ENCODE data around the gene SYT14. TPM values are rescaled to one million over a fixed set of nuclear protein-coding genes. Genes with fewer than 3 reads are reported as not detected.
A peak's percentile ranks its signal among the peaks of the same experiment; 100 is the strongest.

SYT14 gene
- polyA plus RNA-seq, 2 of the 4 experiments (the other 2 are of a cell fraction): 0.01 to 0.06 TPM

GRCh38 chr1:210129759-210130158, 191.7 kb downstream of the SYT14 start:
- Histone ChIP-seq H3K27ac (no peak overlapping the region), H3K9me3 (no peaks in the 10 kb centered on the region), H3K4me2 (no peak overlapping the region), H3K4me1 (peaks cover under 1% of the 10 kb centered on the region; the same call in 2 of the 3 replicates), H3K4me3 (no peak overlapping the region)
- POLR2A ChIA-PET: no interaction called here
- WGBS (ENCODE audit: missing lambda C conversion rate): 2% methylated on average over 2 of the region's 2 CpGs
- DNase-seq (ENCODE audit: low read depth in 1 of 2, low spot score in 1 of 2) (no peak), ATAC-seq (no peak), FAIRE-seq (no peak)
- CTCF ChIA-PET: interaction anchor here (1.2 kb wide), 1 partner anchor 13 kb away, joined by 3 read pairs; no protein-coding TSS in a partner anchor
- TF ChIP-seq ESRRA (IDR thresholded peaks at IDR 0.05; ENCODE audit: borderline replicate concordance, low read length) (no peak), CHD4 (IDR thresholded peaks at IDR 0.05; ENCODE audit: borderline replicate concordance) (no peak), CBX8 (IDR thresholded peaks at IDR 0.05) (no peak), POLR2AphosphoS2 (conservative IDR thresholded peaks at IDR 0.05; ENCODE audit: low read length) (no peak), ZFP36 (IDR thresholded peaks at IDR 0.05; ENCODE audit: borderline replicate concordance, partially characterized antibody) (no peak), HOXB13 (CRISPR knock-in tag; IDR thresholded peaks at IDR 0.05; ENCODE audit: low read depth) (no peak), ZC3H11A (IDR thresholded peaks at IDR 0.05) (no peak), ZSCAN20 (CRISPR knock-in tag; IDR thresholded peaks at IDR 0.05) (no peak), RAD21 (conservative IDR thresholded peaks at IDR 0.05 in 1 of 2, IDR thresholded peaks at IDR 0.05 in 1 of 2) (no peak), EHF (CRISPR knock-in tag; IDR thresholded peaks at IDR 0.05) (no peak), BHLHE40 (IDR thresholded peaks at IDR 0.05; ENCODE audit: low read depth, low read length) (no peak)
- TF ChIP-seq, protein P1, sequence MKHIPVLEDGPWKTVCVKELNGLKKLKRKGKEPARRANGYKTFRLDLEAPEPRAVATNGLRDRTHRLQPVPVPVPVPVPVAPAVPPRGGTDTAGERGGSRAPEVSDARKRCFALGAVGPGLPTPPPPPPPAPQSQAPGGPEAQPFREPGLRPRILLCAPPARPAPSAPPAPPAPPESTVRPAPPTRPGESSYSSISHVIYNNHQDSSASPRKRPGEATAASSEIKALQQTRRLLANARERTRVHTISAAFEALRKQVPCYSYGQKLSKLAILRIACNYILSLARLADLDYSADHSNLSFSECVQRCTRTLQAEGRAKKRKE (CRISPR knock-in tag; IDR thresholded peaks at IDR 0.05; ENCODE audit: low read depth): no peak

- ChIA-PET CTCF (interaction anchor here (0.7 to 1.7 kb wide), 3 partner anchors 10 to 148 kb away, joined by 3 to 7 read pairs (median 4); no protein-coding TSS in a partner anchor), POLR2A (no interaction called here)
- TF ChIP-seq REST (IDR thresholded peaks at IDR 0.05): peak; percentile 95
- no peak for TF ChIP-seq HOXB13 (CRISPR knock-in tag; IDR thresholded peaks at IDR 0.05; ENCODE audit: low read depth)
- no peak for TF ChIP-seq FOSB (CRISPR knock-in tag; IDR thresholded peaks at IDR 0.05)
- peak; percentile 32; the same call in 1 of the 2 replicates for TF ChIP-seq EHMT2 (IDR thresholded peaks at IDR 0.05; ENCODE audit: low read depth)
- FAIRE-seq (no peak), ATAC-seq (no peak), DNase-seq (ENCODE audit: low read depth in 1 of 2, low spot score in 1 of 2) (peak in 1 of 2 experiments; percentile 16)
- Histone ChIP-seq H3K9me3 (no peaks in the 10 kb centered on the region), H3K4me2 (no peak overlapping the region), H3K4me3 (no peak overlapping the region), H3K27ac (no peak overlapping the region), H3K4me1 (no peaks in the 10 kb centered on the region)
- WGBS (ENCODE audit: missing lambda C conversion rate): 30% methylated on average over 3 of the region's 3 CpGs
Observed at GRCh38 chr1:210132582-210132981, 194.6 kb downstream of the SYT14 start.

DNA sequence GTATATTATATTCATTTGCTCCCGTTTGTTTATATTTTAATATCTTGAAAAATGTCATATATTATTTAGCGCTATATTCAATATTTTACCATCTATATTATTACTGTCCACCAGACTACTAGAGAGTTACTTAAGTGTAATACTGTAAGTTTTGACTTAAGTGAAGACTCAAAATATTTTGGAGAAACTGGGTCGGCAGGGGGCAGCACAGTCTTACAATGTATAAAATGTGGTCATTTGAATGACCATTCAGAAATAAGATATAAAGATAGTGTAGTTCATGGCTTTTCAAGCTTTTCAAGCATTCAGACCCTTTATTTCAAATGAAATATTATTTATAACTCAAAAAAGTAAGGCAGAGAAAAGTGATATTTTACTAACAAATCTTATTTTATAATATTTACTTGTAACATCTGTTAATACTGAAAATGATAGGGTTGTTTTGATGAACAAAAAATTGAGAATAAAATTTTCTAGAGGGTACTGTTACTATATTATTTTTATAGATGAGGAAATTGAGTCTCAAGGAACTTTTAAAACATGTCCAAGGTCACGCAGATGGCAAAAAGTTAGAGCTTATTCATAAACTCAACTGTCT, 205.5 kb downstream of the SYT14 start:
- CTCF ChIA-PET: interaction anchor here (0.6 to 4.1 kb wide), 23 partner anchors 14 to 1045 kb away, joined by 3 to 75 read pairs (median 3); partner anchors contain the start of gene HHAT
- H3K4me3 ChIP-seq: no peak overlapping the region
- H3K27ac ChIP-seq: no peak overlapping the region
- H3K4me1 ChIP-seq: 0 out of 3 replicates have a peak, but pooled peaks cover 3% of the 10 kb centered on the region
- peak; percentile 47 to 71; a peak in 4 of 6 replicates for ATAC-seq
- no peak for FAIRE-seq
- DNase-seq (ENCODE audit: low read depth in 1 of 2, low spot score in 1 of 2): peak; percentile 57 to 75
- TF ChIP-seq PHF8 (IDR thresholded peaks at IDR 0.05; ENCODE audit: borderline replicate concordance, low read depth): no peak
- TF ChIP-seq PBX3 (IDR thresholded peaks at IDR 0.05): no peak
- TF ChIP-seq, protein P2, sequence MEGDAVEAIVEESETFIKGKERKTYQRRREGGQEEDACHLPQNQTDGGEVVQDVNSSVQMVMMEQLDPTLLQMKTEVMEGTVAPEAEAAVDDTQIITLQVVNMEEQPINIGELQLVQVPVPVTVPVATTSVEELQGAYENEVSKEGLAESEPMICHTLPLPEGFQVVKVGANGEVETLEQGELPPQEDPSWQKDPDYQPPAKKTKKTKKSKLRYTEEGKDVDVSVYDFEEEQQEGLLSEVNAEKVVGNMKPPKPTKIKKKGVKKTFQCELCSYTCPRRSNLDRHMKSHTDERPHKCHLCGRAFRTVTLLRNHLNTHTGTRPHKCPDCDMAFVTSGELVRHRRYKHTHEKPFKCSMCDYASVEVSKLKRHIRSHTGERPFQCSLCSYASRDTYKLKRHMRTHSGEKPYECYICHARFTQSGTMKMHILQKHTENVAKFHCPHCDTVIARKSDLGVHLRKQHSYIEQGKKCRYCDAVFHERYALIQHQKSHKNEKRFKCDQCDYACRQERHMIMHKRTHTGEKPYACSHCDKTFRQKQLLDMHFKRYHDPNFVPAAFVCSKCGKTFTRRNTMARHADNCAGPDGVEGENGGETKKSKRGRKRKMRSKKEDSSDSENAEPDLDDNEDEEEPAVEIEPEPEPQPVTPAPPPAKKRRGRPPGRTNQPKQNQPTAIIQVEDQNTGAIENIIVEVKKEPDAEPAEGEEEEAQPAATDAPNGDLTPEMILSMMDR (IDR thresholded peaks at IDR 0.05): peak; percentile 84
- TF ChIP-seq, protein P3, sequence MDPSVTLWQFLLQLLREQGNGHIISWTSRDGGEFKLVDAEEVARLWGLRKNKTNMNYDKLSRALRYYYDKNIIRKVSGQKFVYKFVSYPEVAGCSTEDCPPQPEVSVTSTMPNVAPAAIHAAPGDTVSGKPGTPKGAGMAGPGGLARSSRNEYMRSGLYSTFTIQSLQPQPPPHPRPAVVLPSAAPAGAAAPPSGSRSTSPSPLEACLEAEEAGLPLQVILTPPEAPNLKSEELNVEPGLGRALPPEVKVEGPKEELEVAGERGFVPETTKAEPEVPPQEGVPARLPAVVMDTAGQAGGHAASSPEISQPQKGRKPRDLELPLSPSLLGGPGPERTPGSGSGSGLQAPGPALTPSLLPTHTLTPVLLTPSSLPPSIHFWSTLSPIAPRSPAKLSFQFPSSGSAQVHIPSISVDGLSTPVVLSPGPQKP (IDR thresholded peaks at IDR 0.05; ENCODE audit: low read depth, low read length): no peak
- peak; percentile 93 for TF ChIP-seq SMC3 (IDR thresholded peaks at IDR 0.05)
- TF ChIP-seq TP53 (CRISPR knock-in tag; IDR thresholded peaks at IDR 0.05): no peak
- peak; percentile 88 to 91 for TF ChIP-seq RAD21 (conservative IDR thresholded peaks at IDR 0.05 in 1 of 2, IDR thresholded peaks at IDR 0.05 in 1 of 2)
- no peak for TF ChIP-seq RCOR1 (IDR thresholded peaks at IDR 0.05; ENCODE audit: low read depth, low read length)
- POLR2A ChIA-PET: no interaction called here
- WGBS (ENCODE audit: missing lambda C conversion rate): 1% methylated on average over 4 of the region's 4 CpGs
- H3K9me3 ChIP-seq: no peaks in the 10 kb centered on the region
- H3K4me2 ChIP-seq: no peak overlapping the region
